Heart left ventricle (tissue), 16 donors: ENCODE measurements around the gene CCDC150. TPM values are rescaled to one million over a fixed set of nuclear protein-coding genes. Genes with fewer than 3 reads are reported as not detected.

Experiments used
- ATAC-seq, 4 donors: fragments of 200-7000 bp; cut with Tn5 transposase; one replicate each; pipeline ENCODE4 v1.9.1; 2020 to 2022; ENCODE audit warnings: moderate library complexity in 4 of 4, mild to moderate bottlenecking in 3 of 4, moderate number of reproducible peaks in 1 of 4
- DNase-seq, 5 donors: peaks; one replicate each; pipeline ENCODE4 v3.0.0-alpha.2; 2020
- H3K27ac ChIP-seq, 12 donors: fragments of 200-600 bp; sonication (generic) in 4 of 12; one replicate each; pipeline versions ENCODE4 v1.5.0 to v1.8.0; 2016 to 2022; ENCODE audit warnings: mild to moderate bottlenecking in 2 of 12
- H3K27me3 ChIP-seq, 9 donors: fragments of 200-600 bp; sonication (generic) in 2 of 9; one replicate each; pipeline versions ENCODE4 v1.5.1 to v1.8.0; 2016 to 2022; ENCODE audit warnings: mild to moderate bottlenecking in 3 of 9
- H3K36me3 ChIP-seq, 9 donors: fragments of 200-600 bp; sonication (generic) in 2 of 9; one replicate each; pipeline versions ENCODE4 v1.5.0 to v1.8.0; 2018 to 2022; ENCODE audit warnings: mild to moderate bottlenecking in 2 of 9
- H3K4me1 ChIP-seq, 12 donors: fragments of 200-600 bp; sonication (generic) in 4 of 12; one replicate each; pipeline versions ENCODE4 v1.5.0 to v1.8.0; 2016 to 2022; ENCODE audit warnings: mild to moderate bottlenecking in 3 of 12
- H3K4me3 ChIP-seq, 12 donors: fragments of 200-600 bp; sonication (generic) in 4 of 12; one replicate each; pipeline versions ENCODE4 v1.5.0 to v1.8.0; 2017 to 2022; ENCODE audit warnings: mild to moderate bottlenecking in 9 of 12, moderate library complexity in 4 of 12
- H3K9me3 ChIP-seq, 12 donors: fragments of 200-600 bp; sonication (generic) in 4 of 12; one replicate each; pipeline versions ENCODE4 v1.5.0 to v1.8.0; 2016 to 2022; ENCODE audit warnings: mild to moderate bottlenecking in 1 of 12
- POLR2A ChIP-seq, 2 donors: fragments of 450-650 bp; IDR thresholded peaks; one replicate each; pipeline ENCODE4 v1.6.1; 2017; ENCODE audit warnings: antibody characterized with exemption in 2 of 2, mild to moderate bottlenecking in 2 of 2, moderate library complexity in 2 of 2
- WGBS, 4 donors: extraction: QIAGEN DNeasy Blood & Tissue Kit in 2 of 4; methylation state at CpG; one replicate each; pipeline versions ENCODE4 v1.1.5 to v1.1.7; 2013 to 2018; 5-methylcytosine and 5-hydroxymethylcytosine counted together
- intact Hi-C, 10 donors: fragments of 100-400 bp; cut with DNase I; formaldehyde crosslinking; loops; one replicate each; pipeline versions ENCODE4 v1.11.1 to v1.14.2; 2022
- polyA plus RNA-seq, 2 donors: library from polyadenylated mRNA; stranded (reverse); fragments of 200-250 nt; gene quantifications; one replicate each; pipeline ENCODE4 v1.2.3, GENCODE V29; 2013
- total RNA-seq, 9 donors: library from RNA; depleted of rRNA in 2 of 9; stranded (reverse); fragments of >200 nt in 2 of 9; fragmentation: NEBNext Ultra II Directional in 3 of 9; extraction: Animal tissue kit (Norgen Biotek cat#: 25700) in 3 of 9; gene quantifications; one replicate each; pipeline versions ENCODE4 v1.1.0 to v1.2.4, GENCODE V29; 2016 to 2023
- TF ChIP-seq, protein P1 (sequence below), 12 donors: fragments of 200-600 bp; sonication (generic) in 4 of 12; IDR thresholded peaks; one replicate each; pipeline versions ENCODE4 v1.5.0 to v1.8.0; 2018 to 2022; ENCODE audit warnings: antibody characterized with exemption in 12 of 12, mild to moderate bottlenecking in 5 of 12
- donor health status: ischemic (EF 13 %, LVEDD 7.1; RV severe dilation, severe dysfunction).
- donor health status: healthy with polysubstance abuse.
- donor health status: DM: no; HTN: yes; CAD: no.
- donor health status: DM: no; HTN: no; CAD: no.
- donor health status: ischemic (EF 25% LVEDD 6.9; RV normal size, moderate dysfunction).
- donor health status: ischemic (EF 25% LVEDD 5.7; RV mildly dilated, moderate dysfunction).
- donor health status: healthy.
- donor health status: DM: yes; HTN: yes; CAD: no.
- donor health status: ischemic (EF 35%, LVEDD 5.7; RV mildly dilated, moderate dysfunction).
- donor health status: nonischemic (EF 11% LVEDD 7.7; RV severe dilation, severe dysfunction).
- donor health status: DM: yes; HTN: yes; CAD: no.
- donor health status: PGD.
- donor health status: ischemic (EF 29% LVEDD 5.4; RV normal size, mild dysfunction).
- donor health status: nonischemic (EF 23%, LVEDD 6.1; RV moderate dilation, normal function).

The CCDC150 gene
- total and polyA plus RNA-seq, 11 donors = 0.24 to 4.5 (median 1.2) TPM; not detected in 1

GRCh38 chr2:196748123-196748522 lies 108.6 kb downstream of the CCDC150 start:
- 94 to 97% (median 95%) methylated on average over 2 of the region's 2 CpGs for WGBS, 4 donors
- intact Hi-C loops = no loop called here
- ATAC-seq = no peak

GRCh38 chr2:196750291-196750923 lies 110.9 kb downstream of the CCDC150 start:
- DNase-seq = no peak
- Histone ChIP-seq H3K4me1 (peaks cover 0 to 3% (median 0%) of the 10 kb centered on the region in 12 donors), H3K36me3 (no peaks in the 10 kb centered on the region), H3K27me3 (no peaks in the 10 kb centered on the region), H3K9me3 (peaks cover 0 to 16% (median 1%) of the 10 kb centered on the region in 12 donors), H3K27ac (no peak overlapping the region), H3K4me3 (no peak overlapping the region)
- intact Hi-C loops = loop anchor here in 6 of 10 donors (5.0 to 10.0 kb wide), 4 partner anchors 146 to 627 kb away; partner anchors contain the start of gene HECW2 (in 1 of the 6)
- 91 to 96% (median 94%) methylated on average over 4 of the region's 4 CpGs for WGBS, 4 donors
- TF ChIP-seq POLR2A (IDR thresholded peaks at IDR 0.05) = no peak
- TF ChIP-seq, protein P1, sequence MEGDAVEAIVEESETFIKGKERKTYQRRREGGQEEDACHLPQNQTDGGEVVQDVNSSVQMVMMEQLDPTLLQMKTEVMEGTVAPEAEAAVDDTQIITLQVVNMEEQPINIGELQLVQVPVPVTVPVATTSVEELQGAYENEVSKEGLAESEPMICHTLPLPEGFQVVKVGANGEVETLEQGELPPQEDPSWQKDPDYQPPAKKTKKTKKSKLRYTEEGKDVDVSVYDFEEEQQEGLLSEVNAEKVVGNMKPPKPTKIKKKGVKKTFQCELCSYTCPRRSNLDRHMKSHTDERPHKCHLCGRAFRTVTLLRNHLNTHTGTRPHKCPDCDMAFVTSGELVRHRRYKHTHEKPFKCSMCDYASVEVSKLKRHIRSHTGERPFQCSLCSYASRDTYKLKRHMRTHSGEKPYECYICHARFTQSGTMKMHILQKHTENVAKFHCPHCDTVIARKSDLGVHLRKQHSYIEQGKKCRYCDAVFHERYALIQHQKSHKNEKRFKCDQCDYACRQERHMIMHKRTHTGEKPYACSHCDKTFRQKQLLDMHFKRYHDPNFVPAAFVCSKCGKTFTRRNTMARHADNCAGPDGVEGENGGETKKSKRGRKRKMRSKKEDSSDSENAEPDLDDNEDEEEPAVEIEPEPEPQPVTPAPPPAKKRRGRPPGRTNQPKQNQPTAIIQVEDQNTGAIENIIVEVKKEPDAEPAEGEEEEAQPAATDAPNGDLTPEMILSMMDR (IDR thresholded peaks at IDR 0.05) = no peak
- no peak for ATAC-seq

More at GRCh38 chr2:196748123-196748522, 108.6 kb downstream of the CCDC150 start:
- H3K27ac ChIP-seq = no peak overlapping the region
- no peak for DNase-seq
- no peaks in the 10 kb centered on the region for H3K27me3 ChIP-seq
- TF ChIP-seq, protein P1 (IDR thresholded peaks at IDR 0.05) = no peak
- no peak for TF ChIP-seq POLR2A (IDR thresholded peaks at IDR 0.05)
- H3K36me3 ChIP-seq = no peaks in the 10 kb centered on the region
- no peak overlapping the region for H3K4me3 ChIP-seq
- peaks cover 0 to 2% (median 0%) of the 10 kb centered on the region in 12 donors for H3K9me3 ChIP-seq
- H3K4me1 ChIP-seq = peaks cover 0 to 3% (median 0%) of the 10 kb centered on the region in 12 donors

- ATAC-seq (peak in 3 of 4 donors; percentile 56 to 80 (median 71)), DNase-seq (peak in 4 of 5 donors; percentile 33 to 41 (median 37))
- WGBS, 4 donors = 41 to 60% (median 53%) methylated on average over 8 of the region's 8 CpGs
- intact Hi-C loops = loop anchor here in 6 of 10 donors (5.0 to 10.0 kb wide), 4 partner anchors 146 to 626 kb away; partner anchors contain the start of gene HECW2 (in 1 of the 6)
- Histone ChIP-seq H3K4me3 (no peak overlapping the region), H3K27me3 (no peaks in the 10 kb centered on the region), H3K27ac (no peak overlapping the region), H3K9me3 (peaks cover 0 to 23% (median 1%) of the 10 kb centered on the region in 12 donors), H3K36me3 (no peaks in the 10 kb centered on the region), H3K4me1 (peaks cover 0 to 3% (median 0%) of the 10 kb centered on the region in 12 donors)
- TF ChIP-seq POLR2A (IDR thresholded peaks at IDR 0.05) = no peak
- TF ChIP-seq, protein P1 (IDR thresholded peaks at IDR 0.05) = peak; percentile 59 to 89 (median 72)
Observed at GRCh38 chr2:196750977-196751631, 111.6 kb downstream of the CCDC150 start.
